Forelimb muscle (tissue), 1 donor: ENCODE results near the gene GPR82. TPM values are rescaled to one million over a fixed set of nuclear protein-coding genes. Genes with fewer than 3 reads are reported as not detected.
"Not testable (repeated sequence)": the region's sequence is repeated elsewhere in the genome, so short reads cannot be mapped to it uniquely, and the experiment has no call there.

Source experiments
- DNase-seq: peaks from one replicate; pipeline ENCODE4 v3.0.0-alpha.2; 2013; ENCODE audit warnings: low read depth
- polyA plus RNA-seq: library from polyadenylated mRNA; unstranded; fragments of 120-200 nt; gene quantifications from one replicate; pipeline ENCODE4 v1.2.1, GENCODE V29; 2013; ENCODE audit not compliant: insufficient read length

The GPR82 gene
- polyA plus RNA-seq, 1 donor, result 0.06 TPM

DNA sequence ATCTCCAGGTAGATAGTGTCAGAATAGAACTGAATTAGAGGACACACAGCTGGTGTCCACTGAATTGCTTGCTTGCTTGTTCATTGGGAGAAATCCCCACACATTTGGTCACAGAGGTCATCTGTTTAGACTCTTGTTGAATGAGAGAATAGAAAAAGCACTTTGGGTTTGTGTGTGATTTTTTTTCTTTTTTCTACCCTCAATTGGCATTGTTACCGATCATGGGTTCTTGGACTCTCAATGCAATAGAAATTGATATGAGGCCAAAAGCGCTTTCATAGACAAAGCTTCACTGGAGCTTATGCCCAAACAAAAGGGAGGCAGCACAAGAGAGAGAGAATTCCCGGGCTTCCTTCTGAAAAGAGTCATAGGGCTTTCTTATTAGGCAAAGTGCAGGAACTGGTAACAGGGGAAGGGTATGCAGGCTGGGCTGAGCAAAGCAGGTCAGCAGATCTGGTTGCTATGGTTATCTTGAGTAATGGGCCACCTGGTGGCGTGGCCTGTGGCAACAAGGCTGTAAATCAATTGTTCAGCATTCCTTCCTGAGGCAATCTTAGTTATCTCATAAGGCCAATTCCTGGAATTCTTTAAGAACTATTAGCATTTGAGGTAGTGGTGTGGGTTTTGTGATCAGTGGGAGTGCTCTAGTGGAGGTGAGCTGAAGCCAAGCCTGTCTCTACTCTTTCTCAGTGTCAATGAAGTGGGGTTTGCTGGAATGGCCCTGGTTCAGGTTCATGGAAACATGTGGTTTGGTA, 5.3 kb upstream of the GPR82 start:
- no peak for DNase-seq

DNA sequence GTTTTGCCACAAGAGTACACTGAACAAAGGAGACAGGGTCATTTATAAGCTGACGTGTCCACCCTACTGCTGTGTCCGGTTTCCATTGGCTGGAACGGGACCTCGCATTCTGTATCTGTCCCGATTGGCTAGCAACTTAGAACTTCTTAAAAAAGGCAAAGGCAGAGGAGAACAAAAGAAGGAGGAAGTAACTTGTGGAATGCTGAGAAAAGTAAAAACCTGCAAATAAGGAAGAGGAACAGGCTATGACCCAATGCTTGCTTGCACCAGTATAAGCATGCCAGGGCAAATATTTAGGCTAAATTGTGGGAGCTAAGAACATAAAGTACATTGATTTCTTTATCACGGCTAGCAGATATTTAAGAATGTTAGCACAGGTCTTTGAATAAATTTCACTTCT, 4.4 kb upstream of the GPR82 start:
- DNase-seq, result not testable (repeated sequence)

DNA sequence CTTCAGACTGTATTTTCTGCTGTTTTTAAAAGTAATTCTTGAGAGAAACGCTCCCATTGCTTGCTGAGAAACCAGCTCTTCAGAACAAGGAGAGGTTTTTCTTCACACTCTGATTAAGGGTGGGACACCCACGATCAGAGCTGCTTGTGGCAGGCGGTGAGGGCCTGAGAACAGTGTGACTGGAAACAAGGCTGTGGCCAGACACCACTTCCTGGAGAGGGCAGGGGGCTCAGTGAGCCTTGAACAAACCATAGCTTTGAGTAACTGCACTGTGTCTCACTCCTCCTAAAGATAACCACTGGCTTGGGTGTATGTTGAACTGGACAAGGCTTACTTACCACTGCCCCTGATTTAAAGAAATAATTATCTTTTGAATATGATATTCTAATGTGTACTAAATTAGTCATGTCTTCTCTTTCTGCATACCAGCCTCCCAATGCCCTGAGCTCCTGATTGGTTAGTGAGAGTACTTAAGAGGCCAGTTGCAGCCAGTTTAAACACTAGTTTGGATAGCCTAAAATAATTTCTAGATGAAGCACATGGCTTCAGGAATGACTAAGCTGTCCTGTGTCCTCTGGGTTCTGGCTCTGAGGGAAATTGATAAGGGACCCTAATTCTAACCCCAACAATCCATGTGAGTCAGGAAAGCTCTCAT, 3.7 kb upstream of the GPR82 start:
- DNase-seq, result no peak

DNA sequence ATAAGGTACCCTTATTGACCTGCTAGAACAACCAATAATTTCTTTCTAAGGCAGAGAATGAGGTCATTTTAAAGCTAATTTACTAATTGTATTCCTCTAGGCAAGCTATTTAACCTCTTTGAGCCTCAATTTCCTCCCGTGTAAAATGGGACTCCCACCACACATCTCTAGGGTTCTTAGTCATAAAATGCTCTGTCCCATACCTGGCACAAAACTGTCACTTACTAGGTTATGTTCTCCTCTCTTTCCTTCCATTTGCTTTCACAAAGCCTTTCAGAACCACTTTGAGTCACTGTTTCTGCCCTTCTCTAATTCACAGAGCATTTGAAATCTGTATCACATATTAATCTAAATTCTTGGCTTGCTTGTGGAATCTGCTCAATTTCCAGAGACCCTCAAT, 2.4 kb upstream of the GPR82 start:
- no peak for DNase-seq

DNA sequence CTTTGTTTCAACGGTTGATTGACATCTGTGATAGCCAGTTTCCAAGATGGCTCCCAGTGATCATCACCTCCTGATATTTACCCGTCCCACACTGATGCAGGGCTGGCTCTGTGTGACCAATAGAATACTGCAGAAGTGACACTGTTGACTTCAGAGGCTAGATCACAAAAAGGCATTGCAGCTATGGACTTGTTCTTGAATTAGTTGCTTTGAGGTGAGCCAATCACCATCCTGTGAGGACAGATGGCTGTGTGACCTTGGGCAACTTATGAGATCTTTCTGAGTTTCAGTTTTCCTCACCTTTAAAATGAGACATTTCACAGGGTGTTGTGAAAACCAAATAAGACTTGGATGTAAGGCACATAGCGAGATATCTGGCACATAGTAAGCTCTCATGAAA, 1.8 kb upstream of the GPR82 start:
- DNase-seq, result no peak

DNA sequence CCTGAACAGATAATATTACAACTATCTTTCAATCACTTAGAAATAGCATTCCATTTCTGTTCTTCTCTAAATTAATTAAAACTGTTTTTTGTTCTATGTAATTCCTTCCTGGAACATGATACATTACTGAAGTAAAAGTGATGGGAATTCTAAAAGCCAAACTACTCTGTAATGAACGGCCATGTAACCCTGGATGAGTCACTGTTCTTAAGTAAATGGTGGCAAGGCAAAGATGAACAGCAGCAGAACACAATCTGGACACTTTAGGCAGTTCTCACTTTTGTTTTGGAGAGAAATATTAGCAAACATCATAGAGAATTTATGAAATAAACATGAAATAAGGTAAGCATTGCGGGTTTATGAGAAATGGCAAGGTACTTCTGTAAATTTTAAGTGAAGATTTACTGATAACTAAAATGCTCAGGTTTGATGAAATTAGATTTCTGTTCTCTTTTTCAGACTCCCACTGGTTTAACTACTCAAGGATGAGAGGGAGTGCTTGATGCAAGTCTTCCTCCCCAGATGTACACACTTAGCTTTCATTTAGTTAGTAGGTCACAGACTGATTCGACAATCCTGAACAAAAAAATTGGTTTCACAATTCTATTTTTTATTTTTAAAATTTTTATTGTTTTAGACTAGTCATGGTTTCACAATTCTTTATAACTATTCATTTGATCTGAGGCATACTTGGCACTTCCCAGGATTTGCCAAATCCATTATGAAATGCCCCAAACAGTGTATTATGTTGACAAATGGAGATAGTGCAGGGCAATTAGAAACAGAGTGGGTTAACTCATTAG, 964 bp upstream of the GPR82 start:
- DNase-seq, result no peak

DNA sequence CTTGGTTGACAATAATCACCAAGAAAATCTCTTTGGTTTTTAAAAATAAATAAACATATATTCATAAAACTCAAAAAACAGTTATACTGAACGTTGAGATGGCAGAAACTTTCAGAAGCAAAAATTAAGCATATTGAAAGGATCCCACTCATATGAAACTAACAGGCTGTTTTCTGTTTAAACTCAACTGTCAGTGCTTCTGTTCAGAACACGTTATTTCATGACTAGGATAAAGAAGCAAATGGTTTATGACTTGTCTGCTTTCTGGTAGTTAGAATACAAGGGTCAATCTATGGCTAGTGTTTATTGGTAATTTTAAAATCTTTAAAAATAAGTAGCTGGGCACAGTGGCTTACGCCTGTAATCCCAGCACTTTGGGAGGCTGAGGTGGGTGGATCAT, 4.1 kb downstream of the GPR82 start:
- DNase-seq, result no peak

DNA sequence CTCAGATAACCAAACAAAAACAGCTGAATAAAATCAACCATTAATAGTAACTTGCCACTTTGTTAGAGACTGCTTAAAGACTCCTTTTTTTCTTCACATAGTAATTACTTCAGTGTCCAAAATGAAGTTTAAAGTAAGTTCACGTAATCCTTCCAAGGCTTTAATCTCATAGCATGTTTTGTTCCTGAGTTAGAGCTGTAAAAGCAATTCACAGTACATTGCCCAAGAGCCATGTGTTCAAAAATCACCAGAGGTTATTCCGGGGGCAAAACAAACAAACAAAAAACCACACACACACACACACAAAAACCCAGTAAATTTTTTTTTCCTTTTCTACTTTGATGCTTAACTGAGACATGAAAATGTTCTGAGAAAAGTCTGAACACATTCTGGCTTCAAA, 6.1 kb downstream of the GPR82 start:
- no peak for DNase-seq

DNA sequence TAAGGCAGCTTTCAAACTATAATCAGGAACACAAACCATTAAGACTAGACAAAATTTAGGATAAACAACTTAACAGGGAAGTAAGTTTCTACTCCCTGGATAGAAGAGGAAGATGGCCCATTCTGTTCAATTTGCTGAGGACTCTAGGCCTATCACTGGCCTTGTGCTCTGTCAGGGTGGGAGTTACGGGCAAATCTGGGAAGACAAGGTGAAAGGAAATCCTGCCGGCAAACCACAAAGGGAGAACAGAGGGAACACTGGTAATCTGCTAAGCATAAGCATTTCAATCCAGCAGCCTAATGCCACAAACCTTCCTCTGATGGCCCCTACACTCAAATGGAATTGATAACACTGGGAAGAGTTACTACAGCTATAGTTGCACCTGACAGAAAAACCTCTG, 8.3 kb downstream of the GPR82 start:
- DNase-seq, result no peak

DNA sequence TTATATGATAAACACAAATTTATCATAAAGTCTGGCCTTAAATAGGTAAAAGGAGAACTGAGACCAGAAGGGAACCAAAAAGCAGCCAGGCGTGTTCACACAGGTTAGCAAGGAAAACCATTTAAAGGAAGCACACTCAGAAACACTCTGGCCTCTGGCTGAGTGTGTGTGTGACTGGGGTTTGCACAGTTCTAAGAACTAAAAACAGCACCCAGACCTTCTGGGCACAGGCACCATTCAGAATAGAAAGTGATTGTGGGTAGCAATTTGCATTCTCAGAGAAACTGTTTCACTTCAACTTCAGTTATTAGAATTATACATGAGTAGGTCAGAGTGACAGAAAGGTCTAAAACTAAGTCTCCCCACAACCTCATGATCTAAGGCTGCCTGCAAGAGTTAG, 10.0 kb downstream of the GPR82 start:
- no peak for DNase-seq

DNA sequence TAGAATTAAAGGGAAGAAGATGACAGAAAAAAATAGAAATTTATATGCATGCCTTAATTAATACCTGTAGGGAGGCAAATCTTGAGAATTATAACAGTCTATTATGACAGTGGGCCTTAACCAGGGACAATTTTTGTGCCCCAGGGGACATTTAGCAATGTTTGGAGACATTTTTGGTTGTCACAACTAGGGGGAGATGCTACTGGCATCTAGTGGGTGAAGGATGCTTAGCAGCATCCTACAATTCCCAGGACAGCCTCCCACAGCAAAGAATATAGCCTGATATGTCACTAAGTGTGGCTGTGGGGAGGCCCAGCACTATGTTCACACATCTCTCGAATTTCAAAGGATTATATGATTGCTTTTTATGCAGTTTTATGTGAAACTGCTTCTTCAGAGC, 10.5 kb downstream of the GPR82 start:
- no peak for DNase-seq

DNA sequence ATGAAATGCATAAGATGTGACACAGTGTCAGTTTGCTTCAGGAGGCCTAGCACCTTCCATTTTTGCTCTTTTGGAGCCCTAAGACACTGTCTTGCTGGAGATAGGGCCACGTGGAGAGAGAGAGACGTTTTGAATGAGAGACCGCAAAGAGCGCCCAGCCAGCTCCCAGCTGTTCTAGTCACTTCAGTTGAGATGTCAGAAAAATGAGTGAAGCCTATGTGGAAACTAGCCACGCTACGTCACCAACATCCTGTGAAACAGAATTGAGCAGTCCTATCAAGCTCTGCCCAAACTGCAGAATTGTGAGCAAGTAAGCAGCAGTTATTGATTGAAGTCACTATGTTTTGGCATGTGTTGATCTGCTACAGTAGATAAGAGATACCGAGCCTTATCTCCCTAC, 13.1 kb downstream of the GPR82 start:
- no peak for DNase-seq

DNA sequence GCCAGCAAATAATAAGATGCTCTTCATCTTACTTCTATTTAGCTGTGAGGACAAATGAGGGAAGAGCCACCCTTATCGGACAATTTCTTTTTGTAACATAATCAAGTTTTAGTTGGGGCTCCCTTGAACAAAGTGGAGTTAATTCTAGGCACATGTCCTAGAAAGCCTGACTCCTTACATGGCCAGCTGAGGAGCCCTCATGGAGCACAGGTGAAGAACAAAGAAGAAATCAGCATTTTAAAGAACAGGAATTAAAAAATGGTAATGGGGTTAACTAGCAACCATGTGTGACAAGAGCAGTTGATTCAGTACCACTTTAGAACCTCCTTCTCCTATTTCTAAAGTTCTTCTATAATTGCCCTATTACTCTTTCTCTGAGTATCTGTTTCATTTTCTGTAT, 15.9 kb downstream of the GPR82 start:
- no peak for DNase-seq

DNA sequence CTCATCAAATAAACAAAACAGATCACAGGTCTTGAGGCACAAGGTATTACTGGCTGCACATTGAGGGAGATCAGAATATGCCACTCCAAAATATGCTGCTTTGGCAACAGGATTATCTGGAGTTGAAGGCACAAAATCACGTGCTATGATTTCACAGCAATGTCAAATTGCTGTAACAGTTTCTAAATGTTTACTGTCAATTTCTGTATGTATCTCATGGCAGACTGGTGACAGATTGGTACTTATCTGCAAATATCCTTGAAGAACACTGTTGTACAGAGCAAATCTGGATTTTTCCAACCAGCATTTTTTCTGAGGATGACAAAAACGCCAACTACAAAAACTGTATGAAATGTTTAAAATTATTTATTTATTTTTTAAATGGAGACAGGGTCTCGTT, 26.7 kb downstream of the GPR82 start:
- DNase-seq, result no peak

DNA sequence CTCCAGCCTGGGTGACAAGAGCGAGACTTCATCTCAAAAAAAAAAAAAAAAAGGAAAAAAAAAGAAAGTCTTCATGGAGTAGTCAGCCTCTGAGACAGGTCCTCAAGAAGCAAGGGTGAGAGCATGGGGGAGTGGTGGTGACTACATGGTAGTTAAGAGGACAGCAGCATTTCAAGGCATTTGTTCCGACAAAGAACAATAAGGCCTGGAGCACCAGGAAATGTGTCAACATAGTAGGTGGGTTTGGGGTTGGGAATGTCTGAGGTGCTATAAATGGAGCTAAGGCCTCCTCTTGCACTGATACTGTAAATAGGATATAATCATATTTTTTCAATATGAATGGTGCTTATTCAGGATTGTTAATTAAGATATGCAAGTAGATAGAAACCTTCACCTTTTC, 34.4 kb downstream of the GPR82 start:
- no peak for DNase-seq

DNA sequence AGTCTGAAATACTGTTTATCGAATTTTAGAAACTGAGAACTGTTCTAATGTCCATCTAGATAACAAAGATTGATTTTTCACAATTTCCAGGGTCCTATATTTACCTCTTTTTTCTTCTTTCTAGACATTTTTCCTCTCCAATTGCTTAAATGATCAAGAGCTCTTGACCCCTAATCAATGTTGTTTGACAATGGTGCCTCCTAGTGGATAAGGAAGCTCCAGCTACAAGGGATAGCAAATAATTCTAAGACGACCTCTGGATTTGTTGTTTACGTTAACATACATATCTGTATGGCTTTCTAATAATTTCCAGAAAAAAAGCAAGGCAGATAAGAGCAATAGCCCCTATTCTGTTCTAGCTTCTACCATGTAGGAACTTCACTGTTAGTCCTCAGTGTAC, 35.8 kb downstream of the GPR82 start:
- DNase-seq, result no peak

DNA sequence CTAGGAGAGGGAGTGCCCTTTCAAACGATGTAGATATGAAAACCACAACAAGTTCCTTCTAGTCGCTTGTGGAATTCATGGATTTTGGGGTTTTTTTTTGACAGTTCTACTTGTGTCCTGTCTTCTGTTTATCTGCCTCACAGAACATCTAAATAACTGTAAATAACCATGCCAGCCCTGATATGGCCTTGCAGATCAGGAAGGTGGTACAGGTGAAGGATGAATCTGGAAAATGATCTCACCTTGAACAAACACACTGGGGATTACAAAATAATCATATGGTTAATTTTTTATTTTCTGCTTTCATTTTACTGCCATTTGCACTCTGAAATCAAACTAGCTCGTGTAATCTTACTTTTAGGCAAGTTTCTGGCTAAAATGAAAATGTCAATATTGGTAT, 37.2 kb downstream of the GPR82 start:
- DNase-seq, result no peak

DNA sequence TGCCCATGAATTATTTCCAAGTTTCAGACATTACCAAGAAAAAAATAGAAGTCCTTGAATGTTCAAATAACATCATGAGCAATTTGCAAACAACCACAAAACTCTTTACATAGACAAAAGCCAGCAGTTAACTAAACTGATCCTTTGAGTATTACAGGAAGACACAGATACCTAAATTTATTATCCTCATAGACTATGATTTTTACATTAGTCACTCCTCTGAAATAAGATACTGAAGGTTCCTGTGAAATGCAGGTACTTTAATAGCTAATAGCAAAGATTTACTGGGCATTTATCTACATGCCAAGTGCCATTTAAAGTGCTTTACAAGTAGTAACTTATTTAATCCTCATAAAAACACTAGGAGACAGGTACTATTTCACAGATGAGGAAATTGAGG, 37.7 kb downstream of the GPR82 start:
- DNase-seq, result no peak

DNA sequence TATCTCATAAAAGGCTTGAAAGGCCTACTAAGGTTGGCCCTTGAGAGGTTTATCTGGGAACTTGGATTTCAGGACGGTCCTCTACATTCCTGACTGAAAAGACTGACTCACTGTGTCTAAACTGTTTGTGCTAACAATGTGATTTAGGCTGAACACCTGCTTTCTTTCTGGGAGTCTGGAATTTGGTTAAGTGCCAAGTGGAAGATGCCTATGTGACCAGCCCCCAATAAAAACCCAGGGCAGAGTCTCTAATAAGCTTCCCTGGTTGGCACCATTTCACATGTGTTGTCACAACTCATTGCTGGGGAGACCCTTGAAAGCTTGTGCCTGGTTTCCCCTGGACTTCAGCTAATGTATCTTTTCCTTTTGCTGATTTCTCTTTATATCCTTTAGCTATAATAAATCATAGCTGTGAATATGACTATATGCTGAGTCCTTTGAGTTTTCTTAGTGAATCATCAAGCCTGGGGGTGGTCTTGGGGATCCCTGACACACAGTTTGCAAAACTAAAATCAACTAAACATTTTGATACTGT, 55.1 kb downstream of the GPR82 start:
- DNase-seq, result no peak
